GM12873 (cell line): ENCODE results near the gene HEATR3.

Experiments
- CTCF ChIP-seq: IDR thresholded peaks from 2 replicates; pipeline ENCODE4 v1.5.1; 2012; ENCODE audit warnings: low read depth, mild to moderate bottlenecking, moderate library complexity, low read length, control low read depth; ENCODE audit not compliant: insufficient read depth; ENCODE audit errors: missing control alignments

Gene HEATR3

DNA sequence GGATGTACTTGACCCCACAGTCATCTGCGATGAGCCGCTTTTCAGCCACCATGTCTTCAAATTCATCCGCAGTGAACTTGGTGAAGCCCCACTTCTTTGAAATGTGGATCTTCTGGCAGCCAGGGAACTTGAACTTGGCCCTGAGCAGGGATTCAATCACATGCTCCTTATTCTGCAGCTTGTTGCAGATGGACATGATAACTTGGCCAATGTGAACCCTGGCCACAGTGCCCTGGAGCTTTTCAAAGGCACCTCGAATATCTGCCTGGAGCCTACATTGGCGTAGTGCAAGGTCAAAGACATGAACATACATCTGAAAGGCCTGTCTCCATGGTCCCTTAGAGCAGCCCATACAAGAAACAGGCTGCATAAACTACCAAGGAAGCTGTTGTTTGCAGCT, 85.6 kb downstream of the HEATR3 start:
- no peak for TF ChIP-seq CTCF

DNA sequence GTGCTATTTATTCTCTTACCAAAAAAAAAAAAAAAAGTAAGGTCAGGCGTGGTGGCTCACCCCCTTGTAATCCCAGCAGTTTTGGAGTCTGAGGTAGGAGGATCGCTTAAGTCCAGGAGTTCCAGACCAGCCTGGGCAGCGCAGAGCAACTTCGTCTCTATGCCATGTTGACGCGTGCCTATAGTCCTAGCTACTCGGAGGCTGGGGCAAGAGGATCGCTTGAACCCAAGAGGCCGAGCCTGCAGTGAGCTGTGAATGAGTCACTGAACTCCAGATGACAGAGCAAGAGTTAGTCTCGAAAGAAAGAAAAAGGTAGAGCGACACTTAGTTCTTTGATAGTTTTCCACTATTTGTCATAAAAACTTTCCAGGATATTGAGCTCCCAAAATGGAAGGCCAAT, 86.0 kb downstream of the HEATR3 start:
- no peak for TF ChIP-seq CTCF

- peak; percentile 2 for TF ChIP-seq CTCF
Observed at GRCh38 chr16:50152351-50152806, 86.6 kb downstream of the HEATR3 start.

DNA sequence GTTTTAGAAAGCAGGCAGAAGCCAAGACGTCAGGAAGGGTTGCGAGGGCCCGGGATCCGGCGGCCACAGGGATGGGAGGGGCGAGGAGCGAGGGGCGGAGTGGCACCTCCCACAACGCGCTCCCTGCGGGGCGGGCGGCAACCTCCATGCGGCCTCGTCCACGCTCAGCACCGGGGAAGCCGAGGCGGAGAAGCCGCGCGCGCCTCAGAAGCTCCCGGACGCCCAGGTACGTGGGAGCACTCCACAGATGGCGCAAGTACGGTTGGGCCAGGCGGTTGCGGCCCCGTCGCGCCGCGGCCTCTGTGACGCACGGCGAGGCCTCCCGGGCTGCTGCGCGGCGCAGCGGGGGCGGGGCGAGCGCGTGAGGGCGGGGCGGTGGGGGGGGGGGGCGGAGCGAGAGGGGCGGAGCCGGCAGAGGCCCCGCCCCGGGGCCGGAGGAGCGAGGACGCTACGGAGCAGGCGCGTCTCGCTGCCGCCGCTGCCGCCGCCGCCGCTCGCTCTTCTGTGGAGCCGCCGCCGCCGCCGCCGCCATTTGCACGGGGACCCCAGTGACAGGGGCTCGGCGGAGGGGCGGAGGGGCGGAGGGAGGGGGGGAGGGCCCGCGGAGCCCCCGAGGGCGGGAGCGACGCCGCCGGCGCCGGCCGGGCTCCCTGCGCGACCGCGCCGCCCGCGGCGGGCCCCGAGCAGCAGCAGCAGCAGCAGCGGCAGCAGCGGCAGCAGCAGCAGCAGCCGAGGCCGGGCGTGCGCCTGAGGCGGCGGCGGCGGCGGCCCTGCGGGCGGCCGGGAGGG, 87.2 kb downstream of the HEATR3 start, which contains the start of gene TENT4B:
TENT4B (plus strand) TSS at position 500 of the 789 bp plus-strand sequence. CDS start 316 bp downstream, outside the sequence.
- no peak for TF ChIP-seq CTCF

DNA sequence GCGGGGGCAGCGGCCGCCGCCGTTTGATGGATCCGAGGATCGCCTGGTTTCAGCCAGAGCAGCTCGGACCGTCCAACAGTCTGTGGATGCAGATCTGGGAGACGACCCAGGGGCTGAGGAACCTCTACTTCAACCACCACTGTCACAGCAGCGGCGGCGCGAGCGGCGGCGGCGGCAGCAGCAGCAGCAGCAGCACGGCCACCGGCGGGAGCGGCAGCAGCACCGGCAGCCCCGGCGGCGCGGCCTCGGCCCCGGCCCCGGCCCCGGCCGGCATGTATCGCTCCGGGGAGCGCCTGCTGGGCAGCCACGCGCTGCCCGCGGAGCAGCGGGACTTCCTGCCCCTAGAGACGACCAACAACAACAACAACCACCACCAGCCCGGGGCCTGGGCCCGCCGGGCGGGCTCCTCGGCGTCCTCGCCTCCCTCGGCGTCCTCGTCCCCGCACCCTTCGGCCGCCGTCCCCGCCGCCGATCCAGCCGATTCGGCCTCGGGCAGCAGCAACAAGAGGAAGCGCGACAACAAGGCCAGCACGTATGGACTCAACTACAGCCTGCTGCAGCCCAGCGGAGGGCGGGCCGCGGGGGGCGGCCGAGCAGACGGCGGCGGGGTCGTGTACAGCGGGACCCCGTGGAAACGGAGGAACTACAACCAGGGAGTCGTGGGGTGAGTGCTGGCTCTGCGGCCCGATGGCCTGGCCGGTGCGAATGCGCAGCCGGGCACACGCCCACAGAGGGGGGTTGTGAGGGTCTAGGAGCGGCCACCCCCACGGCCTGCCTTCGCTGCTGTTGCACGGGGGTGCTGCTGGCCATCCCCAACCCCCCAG, 88.0 kb downstream of the HEATR3 start:
- TF ChIP-seq CTCF = no peak

GRCh38 chr16:50154420-50154950, 88.7 kb downstream of the HEATR3 start:
- no peak for TF ChIP-seq CTCF

- TF ChIP-seq CTCF = no peak
Observed at GRCh38 chr16:50155925-50156324, 90.2 kb downstream of the HEATR3 start.
